GM21723 (cell line): ENCODE results near the gene FURIN.
"Not testable (repeated sequence)": the region's sequence is repeated elsewhere in the genome, so short reads cannot be mapped to it uniquely, and the experiment has no call there.

Source experiments
- ATAC-seq: cut with Tn5 transposase; IDR thresholded peaks from one replicate; pipeline ENCODE4 v1.9.1; 2021; ENCODE audit warnings: mild to moderate bottlenecking, moderate library complexity; ENCODE audit not compliant: unreplicated experiment

The FURIN gene

GRCh38 chr15:90901175-90902039 is 33.0 kb downstream of the FURIN start:
- ATAC-seq: no peak

- peak; percentile 71 for ATAC-seq
These were observed 33.9 kb downstream of the FURIN start for GRCh38 chr15:90902040-90902839.

- ATAC-seq: peak; percentile 56
These were observed 34.7 kb downstream of the FURIN start, which contains the start of gene MAN2A2 for GRCh38 chr15:90902840-90903732. TSS of gene MAN2A2 (plus strand) at chr15:90903302. CDS start at chr15:90904208, 906 bp downstream.

- no peak for ATAC-seq
These were observed 35.5 kb downstream of the FURIN start for GRCh38 chr15:90903733-90904536.

- ATAC-seq: no peak
These were observed 36.4 kb downstream of the FURIN start for GRCh38 chr15:90904746-90905145.

GRCh38 chr15:90905306-90906180 is 37.2 kb downstream of the FURIN start:
- ATAC-seq: no peak

GRCh38 chr15:90906181-90906849 is 37.9 kb downstream of the FURIN start:
- no peak for ATAC-seq

- ATAC-seq: no peak
These were observed 38.8 kb downstream of the FURIN start for GRCh38 chr15:90907051-90907660.

- ATAC-seq: no peak
These were observed 39.6 kb downstream of the FURIN start for GRCh38 chr15:90907838-90908507.

GRCh38 chr15:90909449-90909848 is 41.1 kb downstream of the FURIN start:
- not testable (repeated sequence) for ATAC-seq

GRCh38 chr15:90909976-90910375 is 41.6 kb downstream of the FURIN start:
- ATAC-seq: no peak

- no peak for ATAC-seq
These were observed 42.3 kb downstream of the FURIN start for GRCh38 chr15:90910441-90911301.

GRCh38 chr15:90911302-90911623 is 42.9 kb downstream of the FURIN start:
- ATAC-seq: no peak

GRCh38 chr15:90911906-90912769 is 43.8 kb downstream of the FURIN start:
- no peak for ATAC-seq

GRCh38 chr15:90912770-90913075 is 44.3 kb downstream of the FURIN start:
- no peak for ATAC-seq

GRCh38 chr15:90913398-90913944 is 45.1 kb downstream of the FURIN start:
- ATAC-seq: no peak
